ENCODE measurements around the gene INPP5A. TPM values are rescaled to one million over a fixed set of nuclear protein-coding genes. Genes with fewer than 3 reads are reported as not detected.

The INPP5A gene
- total and polyA plus RNA-seq, 9 of the 15 experiments (the other 6 are each of a cell fraction or from before 2014, with no cell fraction given), result 0.66 to 11.6 (median 7.7) TPM

GRCh38 chr10:132502544-132503300 is 34.9 kb upstream of the INPP5A start:
- FAIRE-seq, result no peak

More at GRCh38 chr10:132502544-132503300, 34.9 kb upstream of the INPP5A start:
- Histone ChIP-seq H2AFZ (ENCODE audit: low read depth, low read length) (no peak overlapping the region), H3K9ac (ENCODE audit: insufficient read depth in 1 of 2, low read depth in 2 of 2, low read length in 2 of 2) (no peak overlapping the region), H4K20me1 (replicated peaks; ENCODE audit: control insufficient read depth, insufficient read depth, low read length) (no peaks in the 10 kb centered on the region), H3K9me3 (replicated peaks; ENCODE audit: control insufficient read depth, insufficient read depth, low read depth, low read length) (no peaks in the 10 kb centered on the region), H3K9me1 (ENCODE audit: control insufficient read depth, insufficient read depth, low read length) (no peaks in the 10 kb centered on the region), H3K4me2 (ENCODE audit: insufficient read depth, low read length) (no peak overlapping the region), H3K27me3 (ENCODE audit: control insufficient read depth in 2 of 2, insufficient read depth in 2 of 2, low read length in 2 of 2) (peaks cover 14 to 52% of the 10 kb centered on the region in 2 experiments; a peak in 4 of 5 replicates), H3K4me1 (replicated peaks in 1 of 2; ENCODE audit: control insufficient read depth in 2 of 2, insufficient read depth in 2 of 2, low read length in 2 of 2) (peaks cover 0 to 4% of the 10 kb centered on the region in 2 experiments; a peak in 2 of 5 replicates), H3K4me3 (no peak overlapping the region), H3K36me3 (ENCODE audit: control insufficient read depth, insufficient read depth, low read length) (no peaks in the 10 kb centered on the region), H3K27ac (ENCODE audit: extremely low read depth, low read depth, low read length) (no peak overlapping the region), H3K79me2 (ENCODE audit: control insufficient read depth, insufficient read depth, low read length) (no peaks in the 10 kb centered on the region)
- intact Hi-C loops (cut with micrococcal nuclease) (no loop called here), in situ Hi-C loops (cut with MboI) (no loop called here)
- ATAC-seq, result no peak
- 6% methylated on average over 31 of the region's 32 CpGs for WGBS (ENCODE audit: insufficient coverage, low coverage, missing lambda C conversion rate)
- no TSS peak for BruUV-seq (replicated peaks)
- no peak for DNase-seq (ENCODE audit: extremely low read depth in 1 of 4, low spot score in 3 of 4)
- TF ChIP-seq ZNF764 (CRISPR knock-in tag; IDR thresholded peaks at IDR 0.05; ENCODE audit: low read depth), result no peak
- TF ChIP-seq MLX (CRISPR knock-in tag; conservative IDR thresholded peaks at IDR 0.05), result no peak
- no peak for TF ChIP-seq U2AF1 (optimal IDR thresholded peaks at IDR 0.05; ENCODE audit: low read depth, low read length)
- TF ChIP-seq MAFG (tag; conservative IDR thresholded peaks at IDR 0.05), result no peak
- no peak for TF ChIP-seq ZNF324 (CRISPR knock-in tag; IDR thresholded peaks at IDR 0.05)
- no peak for TF ChIP-seq BCL6 (CRISPR knock-in tag; IDR thresholded peaks at IDR 0.05)
- no peak for TF ChIP-seq MCM3 (IDR thresholded peaks at IDR 0.05)
- TF ChIP-seq POLR2G (IDR thresholded peaks at IDR 0.05; ENCODE audit: low read depth, low read length), result no peak
- no peak for TF ChIP-seq RFX1 (IDR thresholded peaks at IDR 0.05)
- TF ChIP-seq CEBPG (CRISPR knock-in tag; IDR thresholded peaks at IDR 0.05), result no peak
- no peak for TF ChIP-seq CEBPG (tag; conservative IDR thresholded peaks at IDR 0.05 in 1 of 2, IDR thresholded peaks at IDR 0.05 in 1 of 2)
- CTCF ChIA-PET (ENCODE audit: low intra/inter-chr PET ratio), result no interaction called here
- POLR2A ChIA-PET, result no interaction called here

All from K562 (cell line).